Hematopoietic multipotent progenitor cell treated with erythropoietin and hydrocortisone succinate and interleukin-3 and kit ligand, for 8 days (in vitro differentiated cells): ENCODE measurements around the gene TMEM175.

Experiments
- DNase-seq: peaks from one replicate; pipeline ENCODE4 v3.0.0-alpha.2; 2015

Gene TMEM175

GRCh38 chr4:900073-900472, 32.2 kb upstream of the TMEM175 start:
- DNase-seq = no peak

GRCh38 chr4:900721-901120, 31.5 kb upstream of the TMEM175 start:
- no peak for DNase-seq

- no peak for DNase-seq
These were observed 30.9 kb upstream of the TMEM175 start for GRCh38 chr4:901192-901910.

- no peak for DNase-seq
These were observed 28.9 kb upstream of the TMEM175 start for GRCh38 chr4:903066-904046.

- no peak for DNase-seq
These were observed 26.5 kb upstream of the TMEM175 start for GRCh38 chr4:905485-906338.

- DNase-seq = no peak
These were observed 25.7 kb upstream of the TMEM175 start for GRCh38 chr4:906339-907102.

- no peak for DNase-seq
These were observed 25.2 kb upstream of the TMEM175 start for GRCh38 chr4:907103-907400.

- DNase-seq = no peak
These were observed 24.4 kb upstream of the TMEM175 start for GRCh38 chr4:907691-908425.

GRCh38 chr4:909131-909571, 23.1 kb upstream of the TMEM175 start:
- no peak for DNase-seq

- no peak for DNase-seq
These were observed 22.4 kb upstream of the TMEM175 start for GRCh38 chr4:909821-910220.

GRCh38 chr4:910366-911091, 21.7 kb upstream of the TMEM175 start:
- no peak for DNase-seq

GRCh38 chr4:911221-911751, 21.0 kb upstream of the TMEM175 start:
- no peak for DNase-seq

GRCh38 chr4:911871-912490, 20.3 kb upstream of the TMEM175 start:
- DNase-seq = no peak

GRCh38 chr4:912548-913279, 19.5 kb upstream of the TMEM175 start:
- no peak for DNase-seq

GRCh38 chr4:913280-913618, 19.0 kb upstream of the TMEM175 start:
- DNase-seq = no peak

GRCh38 chr4:914531-914930, 17.7 kb upstream of the TMEM175 start:
- DNase-seq = no peak

- DNase-seq = no peak
These were observed 17.2 kb upstream of the TMEM175 start for GRCh38 chr4:915041-915474.

- DNase-seq = no peak
These were observed 16.7 kb upstream of the TMEM175 start for GRCh38 chr4:915595-915994.

- DNase-seq = no peak
These were observed 14.8 kb upstream of the TMEM175 start for GRCh38 chr4:917466-917865.

GRCh38 chr4:917992-918391, 14.3 kb upstream of the TMEM175 start:
- DNase-seq = no peak
